GM19035 (cell line): ENCODE data around the gene COA1.
"Not testable (repeated sequence)": the region's sequence is repeated elsewhere in the genome, so short reads cannot be mapped to it uniquely, and the experiment has no call there.

ENCODE experiments used
- ATAC-seq: cut with Tn5 transposase; IDR thresholded peaks from one replicate; pipeline ENCODE4 v1.9.1; 2021; ENCODE audit not compliant: unreplicated experiment

Gene COA1

GRCh38 chr7:43729214-43729923 is at the start of gene COA1:
COA1 (minus strand) TSS chr7:43729523; CDS start chr7:43648614, 80,909 bp downstream.
- ATAC-seq = peak; percentile 85

- ATAC-seq = not testable (repeated sequence)
Observed at GRCh38 chr7:43778293-43779044, 49.1 kb upstream of the COA1 start.

- not testable (repeated sequence) for ATAC-seq
Observed at GRCh38 chr7:43775255-43775654, 45.9 kb upstream of the COA1 start.

- ATAC-seq = not testable (repeated sequence)
Observed at GRCh38 chr7:43773268-43773667, 43.9 kb upstream of the COA1 start.

GRCh38 chr7:43771573-43771972 is 42.2 kb upstream of the COA1 start:
- ATAC-seq = no peak

GRCh38 chr7:43771128-43771527 is 41.8 kb upstream of the COA1 start:
- no peak for ATAC-seq

GRCh38 chr7:43769791-43770465 is 40.6 kb upstream of the COA1 start:
- no peak for ATAC-seq

- no peak for ATAC-seq
Observed at GRCh38 chr7:43769281-43769680, 40.0 kb upstream of the COA1 start.

GRCh38 chr7:43768887-43769272 is 39.6 kb upstream of the COA1 start:
- ATAC-seq = no peak

GRCh38 chr7:43768201-43768886 is 39.0 kb upstream of the COA1 start:
- ATAC-seq = no peak

GRCh38 chr7:43767311-43767710 is 38.0 kb upstream of the COA1 start:
- no peak for ATAC-seq

GRCh38 chr7:43766564-43766963 is 37.2 kb upstream of the COA1 start:
- ATAC-seq = no peak

- no peak for ATAC-seq
Observed at GRCh38 chr7:43764807-43765491, 35.6 kb upstream of the COA1 start.

GRCh38 chr7:43764039-43764761 is 34.9 kb upstream of the COA1 start:
- peak; percentile 47 for ATAC-seq

GRCh38 chr7:43763183-43763582 is 33.9 kb upstream of the COA1 start:
- no peak for ATAC-seq

- ATAC-seq = no peak
Observed at GRCh38 chr7:43761938-43762692, 32.8 kb upstream of the COA1 start.

GRCh38 chr7:43761382-43761781 is 32.1 kb upstream of the COA1 start:
- no peak for ATAC-seq

- ATAC-seq = no peak
Observed at GRCh38 chr7:43760861-43761260, 31.5 kb upstream of the COA1 start.
